Smooth muscle cell (in vitro differentiated cells): ENCODE measurements around the gene DBNDD2. TPM values are rescaled to one million over a fixed set of nuclear protein-coding genes. Genes with fewer than 3 reads are reported as not detected.

Source experiments
- DNase-seq: peaks from one replicate; lab custom pipeline; 2025; ENCODE audit not compliant: unreplicated experiment; lab: John Stamatoyannopoulos, UW
- H2AFZ ChIP-seq: fragments of 200-600 bp; sonication (generic); 2 replicates; pipeline ENCODE4 v1.6.0; 2016; ENCODE audit warnings: antibody characterized with exemption, low read depth, mild to moderate bottlenecking
- H3F3A ChIP-seq: fragments of 200-600 bp; sonication (generic); 2 replicates; pipeline ENCODE4 v1.6.0; 2017; ENCODE audit warnings: antibody characterized with exemption, low read depth
- H3K27ac ChIP-seq: fragments of 200-600 bp; sonication (generic); 2 replicates; pipeline ENCODE4 v1.5.1; 2016; ENCODE audit warnings: low read depth, mild to moderate bottlenecking
- H3K27me3 ChIP-seq: fragments of 200-600 bp; sonication (generic); 2 replicates; pipeline ENCODE4 v1.6.1; 2016; ENCODE audit warnings: low read depth, mild to moderate bottlenecking
- H3K36me3 ChIP-seq: fragments of 200-600 bp; sonication (generic); 2 replicates; pipeline ENCODE4 v1.5.1; 2016; ENCODE audit warnings: low read depth
- H3K4me1 ChIP-seq: fragments of 200-600 bp; sonication (generic); 2 replicates; pipeline ENCODE4 v1.5.1; 2016; ENCODE audit warnings: low read depth
- H3K4me2 ChIP-seq: fragments of 200-600 bp; sonication (generic); 2 replicates; pipeline ENCODE4 v1.6.0; 2016; ENCODE audit warnings: mild to moderate bottlenecking
- H3K4me3 ChIP-seq: fragments of 200-600 bp; sonication (generic); 2 replicates; pipeline ENCODE4 v1.5.1; 2016; ENCODE audit warnings: mild to moderate bottlenecking
- H3K79me2 ChIP-seq: fragments of 200-600 bp; sonication (generic); 2 replicates; pipeline ENCODE4 v1.6.0; 2016; ENCODE audit warnings: low read depth, mild to moderate bottlenecking
- H3K9ac ChIP-seq: fragments of 200-600 bp; sonication (generic); 2 replicates; pipeline ENCODE4 v1.6.0; 2016; ENCODE audit warnings: low read depth
- H3K9me3 ChIP-seq: fragments of 200-600 bp; sonication (generic); replicated peaks from 2 replicates; pipeline ENCODE4 v1.5.1; 2016; ENCODE audit warnings: low read depth
- H4K20me1 ChIP-seq: fragments of 200-600 bp; sonication (generic); 2 replicates; pipeline ENCODE4 v1.6.0; 2016; ENCODE audit warnings: low read depth
- WGBS: methylation state at CpG from one replicate; pipeline ENCODE4 v1.1.7; 2016; ENCODE audit warnings: low lambda C conversion rate; 5-methylcytosine and 5-hydroxymethylcytosine counted together
- polyA plus RNA-seq: library from polyadenylated mRNA; unstranded; fragments of >200 nt; fragmentation: Nextera tagmentation; extraction: Ambion mirVana; gene quantifications from 2 replicates; pipeline ENCODE4 v1.2.1, GENCODE V29; 2016
- total RNA-seq: library from RNA; depleted of rRNA; stranded (reverse); fragments of >200 nt; gene quantifications from 2 replicates; pipeline ENCODE4 v1.2.3, GENCODE V29; 2014
- TF ChIP-seq, protein P1 (sequence below): fragments of 200-600 bp; sonication (generic); IDR thresholded peaks from 2 replicates; pipeline ENCODE4 v1.5.1; 2017; ENCODE audit warnings: borderline replicate concordance, mild to moderate bottlenecking, antibody characterized with exemption; ENCODE audit not compliant: insufficient read depth, poor library complexity, severe bottlenecking

The DBNDD2 gene
- total and polyA plus RNA-seq, 2 experiments from 2014 or later, result 2.9 to 6.4 TPM

DNA sequence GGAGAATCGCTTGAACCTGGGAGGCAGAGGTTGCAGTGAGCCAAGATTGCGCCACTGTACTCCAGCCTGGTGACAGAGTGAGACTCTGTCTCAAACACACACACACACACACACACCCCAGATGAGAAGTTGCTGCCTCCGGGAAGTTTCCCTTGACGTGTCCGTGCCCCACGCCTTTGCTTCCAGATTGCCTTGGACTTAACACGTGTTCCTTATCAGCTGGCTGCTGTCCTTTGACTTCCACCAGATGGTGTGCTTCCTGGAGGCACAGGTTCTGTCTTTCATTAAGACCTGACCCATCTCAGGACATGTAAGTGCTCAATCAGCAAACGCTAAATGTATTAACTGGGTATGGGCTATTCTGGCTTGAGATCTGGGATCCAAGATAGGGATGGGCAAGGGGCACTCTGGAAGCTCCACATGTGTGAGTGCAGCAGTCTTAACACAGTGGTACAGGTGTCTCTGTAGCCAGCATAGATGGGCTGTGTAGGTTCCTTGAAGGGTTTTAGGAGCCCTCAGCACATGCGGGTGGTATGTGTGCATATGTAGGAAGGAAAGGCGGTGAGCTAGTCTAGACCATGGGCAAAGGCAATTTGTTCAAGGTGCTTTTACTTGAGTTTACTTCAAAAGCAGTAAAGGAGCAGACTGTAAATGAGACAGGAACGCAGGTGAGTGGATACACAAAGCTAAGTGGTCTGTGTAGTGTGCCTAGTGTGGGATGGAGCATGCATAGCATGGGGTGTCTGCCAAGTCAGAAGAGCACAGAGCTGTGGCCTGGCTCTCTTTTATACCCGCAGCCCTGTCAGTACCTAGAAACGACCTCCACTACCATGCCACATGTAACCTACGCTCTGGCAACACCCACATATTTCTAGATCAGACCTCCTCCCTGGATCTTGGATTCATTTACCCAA, 19.4 kb downstream of the DBNDD2 start:
- H3K9ac ChIP-seq, result no peak overlapping the region
- 86% methylated on average over 14 of the region's 14 CpGs for WGBS
- no peak for DNase-seq
- H3K4me2 ChIP-seq, result no peak overlapping the region
- no peaks in the 10 kb centered on the region for H4K20me1 ChIP-seq
- H3K36me3 ChIP-seq, result peaks cover 6% of the 10 kb centered on the region
- no peak overlapping the region for H2AFZ ChIP-seq
- H3K27me3 ChIP-seq, result no peaks in the 10 kb centered on the region
- no peaks in the 10 kb centered on the region for H3K9me3 ChIP-seq
- H3K79me2 ChIP-seq, result no peaks in the 10 kb centered on the region
- H3F3A ChIP-seq, result no peaks in the 10 kb centered on the region
- H3K4me3 ChIP-seq, result no peak overlapping the region
- H3K4me1 ChIP-seq, result no peaks in the 10 kb centered on the region
- H3K27ac ChIP-seq, result no peak overlapping the region
- TF ChIP-seq, protein P1, sequence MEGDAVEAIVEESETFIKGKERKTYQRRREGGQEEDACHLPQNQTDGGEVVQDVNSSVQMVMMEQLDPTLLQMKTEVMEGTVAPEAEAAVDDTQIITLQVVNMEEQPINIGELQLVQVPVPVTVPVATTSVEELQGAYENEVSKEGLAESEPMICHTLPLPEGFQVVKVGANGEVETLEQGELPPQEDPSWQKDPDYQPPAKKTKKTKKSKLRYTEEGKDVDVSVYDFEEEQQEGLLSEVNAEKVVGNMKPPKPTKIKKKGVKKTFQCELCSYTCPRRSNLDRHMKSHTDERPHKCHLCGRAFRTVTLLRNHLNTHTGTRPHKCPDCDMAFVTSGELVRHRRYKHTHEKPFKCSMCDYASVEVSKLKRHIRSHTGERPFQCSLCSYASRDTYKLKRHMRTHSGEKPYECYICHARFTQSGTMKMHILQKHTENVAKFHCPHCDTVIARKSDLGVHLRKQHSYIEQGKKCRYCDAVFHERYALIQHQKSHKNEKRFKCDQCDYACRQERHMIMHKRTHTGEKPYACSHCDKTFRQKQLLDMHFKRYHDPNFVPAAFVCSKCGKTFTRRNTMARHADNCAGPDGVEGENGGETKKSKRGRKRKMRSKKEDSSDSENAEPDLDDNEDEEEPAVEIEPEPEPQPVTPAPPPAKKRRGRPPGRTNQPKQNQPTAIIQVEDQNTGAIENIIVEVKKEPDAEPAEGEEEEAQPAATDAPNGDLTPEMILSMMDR, result no peak

DNA sequence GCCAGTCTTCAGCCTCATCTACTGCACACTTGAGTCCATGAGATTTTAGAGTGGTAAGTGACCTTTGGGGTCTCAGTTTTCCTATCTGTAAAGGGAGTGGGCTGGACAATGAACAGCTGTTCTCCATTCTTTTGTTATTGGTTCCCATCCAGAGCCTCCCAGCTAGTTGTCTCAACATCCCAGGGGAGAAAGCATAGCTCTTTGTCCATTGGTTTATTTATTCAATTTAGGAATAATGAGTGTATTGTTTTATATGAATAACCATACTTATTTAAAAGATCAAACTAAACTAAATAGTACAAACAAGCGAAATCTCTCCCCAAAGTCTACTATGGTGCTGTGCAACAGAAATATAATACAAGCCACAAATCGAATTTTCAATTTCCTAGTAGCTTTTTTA, 21.5 kb downstream of the DBNDD2 start:
- H3K4me3 ChIP-seq, result no peak overlapping the region
- peaks cover 2% of the 10 kb centered on the region for H3K36me3 ChIP-seq
- no peaks in the 10 kb centered on the region for H3K27me3 ChIP-seq
- H3K4me1 ChIP-seq, result no peaks in the 10 kb centered on the region
- no peak for DNase-seq
- no peak overlapping the region for H2AFZ ChIP-seq
- no peak overlapping the region for H3K9ac ChIP-seq
- H3K4me2 ChIP-seq, result no peak overlapping the region
- no peak overlapping the region for H3K27ac ChIP-seq
- H3F3A ChIP-seq, result no peaks in the 10 kb centered on the region
- no peaks in the 10 kb centered on the region for H4K20me1 ChIP-seq
- 66% methylated on average over 2 of the region's 2 CpGs for WGBS
- TF ChIP-seq, protein P1, result no peak
- H3K9me3 ChIP-seq, result no peaks in the 10 kb centered on the region
- H3K79me2 ChIP-seq, result no peaks in the 10 kb centered on the region

DNA sequence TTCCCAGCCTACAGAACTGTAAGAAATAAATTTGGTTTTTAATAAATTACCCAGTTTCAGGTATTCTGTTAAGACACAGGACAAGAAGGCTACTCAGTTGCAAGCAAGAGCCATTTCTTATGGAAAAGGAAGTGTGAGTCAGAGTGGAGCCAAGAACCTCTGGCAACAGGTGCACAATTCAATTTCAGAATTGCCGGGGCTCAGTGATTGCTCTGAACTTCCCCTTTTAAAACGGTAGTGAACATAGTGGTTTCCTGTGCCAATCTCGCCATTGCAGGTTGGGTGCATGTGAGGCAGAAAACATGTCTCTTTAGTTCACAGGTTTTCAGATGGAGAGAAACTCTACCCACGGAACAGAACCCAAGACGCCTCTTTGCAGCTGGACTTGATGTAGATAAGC, 24.2 kb downstream of the DBNDD2 start:
- no peak overlapping the region for H3K9ac ChIP-seq
- no peaks in the 10 kb centered on the region for H4K20me1 ChIP-seq
- no peaks in the 10 kb centered on the region for H3K79me2 ChIP-seq
- 91% methylated on average over 5 of the region's 5 CpGs for WGBS
- H3K27ac ChIP-seq, result no peak overlapping the region
- no peaks in the 10 kb centered on the region for H3K36me3 ChIP-seq
- TF ChIP-seq, protein P1, result no peak
- no peaks in the 10 kb centered on the region for H3K9me3 ChIP-seq
- no peak overlapping the region for H3K4me3 ChIP-seq
- H3K27me3 ChIP-seq, result no peaks in the 10 kb centered on the region
- no peak overlapping the region for H2AFZ ChIP-seq
- DNase-seq, result no peak
- H3F3A ChIP-seq, result no peaks in the 10 kb centered on the region
- no peak overlapping the region for H3K4me2 ChIP-seq
- peaks cover 2% of the 10 kb centered on the region for H3K4me1 ChIP-seq
